NCI-H446 treated with DMSO at 0.1 percent for 48 hours (cell line): Measurements from ENCODE around the gene CALML3.
"Not testable (repeated sequence)": the region's sequence is repeated elsewhere in the genome, so short reads cannot be mapped to it uniquely, and the experiment has no call there.

Source experiments
- DNase-seq: peaks from one replicate; lab custom pipeline; 2025; lab: John Stamatoyannopoulos, UW

CALML3 gene

DNA sequence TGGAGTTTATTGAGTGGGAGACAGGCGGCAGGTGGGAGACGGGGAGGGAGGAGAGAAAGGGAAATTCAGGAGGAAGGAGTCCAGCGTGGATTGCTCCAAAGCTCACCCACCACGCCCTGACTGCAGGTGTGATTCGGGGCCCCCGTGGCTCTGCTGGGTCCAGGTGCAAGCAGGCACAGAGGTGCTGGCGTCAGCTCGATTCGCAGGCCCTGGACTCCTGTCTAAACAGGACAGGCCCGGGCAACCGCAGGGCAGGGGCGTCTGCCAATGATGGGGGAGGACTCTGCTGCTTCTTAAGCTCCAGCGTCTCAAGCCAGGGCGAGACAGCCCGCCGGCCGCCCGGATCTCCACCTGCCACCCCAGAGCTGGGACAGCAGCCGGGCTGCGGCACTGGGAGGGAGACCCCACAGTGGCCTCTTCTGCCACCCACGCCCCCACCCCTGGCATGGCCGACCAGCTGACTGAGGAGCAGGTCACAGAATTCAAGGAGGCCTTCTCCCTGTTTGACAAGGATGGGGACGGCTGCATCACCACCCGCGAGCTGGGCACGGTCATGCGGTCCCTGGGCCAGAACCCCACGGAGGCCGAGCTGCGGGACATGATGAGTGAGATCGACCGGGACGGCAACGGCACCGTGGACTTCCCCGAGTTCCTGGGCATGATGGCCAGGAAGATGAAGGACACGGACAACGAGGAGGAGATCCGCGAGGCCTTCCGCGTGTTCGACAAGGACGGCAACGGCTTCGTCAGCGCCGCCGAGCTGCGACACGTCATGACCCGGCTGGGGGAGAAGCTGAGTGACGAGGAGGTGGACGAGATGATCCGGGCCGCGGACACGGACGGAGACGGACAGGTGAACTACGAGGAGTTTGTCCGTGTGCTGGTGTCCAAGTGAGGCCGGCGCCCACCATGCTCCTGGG lies at the start of gene CALML3:
Gene CALML3 (plus strand): TSS at position 321 of the 920 bp plus-strand sequence. CDS start 125 bp downstream, at position 446.
- DNase-seq = no peak

DNA sequence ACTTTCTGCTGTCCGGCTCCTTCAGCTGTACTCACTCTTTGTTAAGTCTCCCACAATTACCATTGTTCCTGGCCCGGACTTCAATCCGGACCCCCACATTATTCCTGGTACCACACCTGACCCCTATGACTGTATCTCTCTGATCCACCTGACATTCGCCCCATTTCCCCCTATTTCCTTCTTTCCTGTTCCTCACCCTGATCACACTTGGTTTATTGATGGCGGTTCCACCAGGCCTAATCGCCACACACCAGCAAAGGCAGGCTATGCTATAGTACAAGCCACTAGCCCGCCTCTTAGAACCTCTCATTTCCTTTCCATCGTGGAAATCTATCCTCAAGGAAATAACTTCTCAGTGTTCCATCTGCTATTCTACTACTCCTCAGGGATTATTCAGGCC lies 49.7 kb upstream of the CALML3 start:
- not testable (repeated sequence) for DNase-seq

DNA sequence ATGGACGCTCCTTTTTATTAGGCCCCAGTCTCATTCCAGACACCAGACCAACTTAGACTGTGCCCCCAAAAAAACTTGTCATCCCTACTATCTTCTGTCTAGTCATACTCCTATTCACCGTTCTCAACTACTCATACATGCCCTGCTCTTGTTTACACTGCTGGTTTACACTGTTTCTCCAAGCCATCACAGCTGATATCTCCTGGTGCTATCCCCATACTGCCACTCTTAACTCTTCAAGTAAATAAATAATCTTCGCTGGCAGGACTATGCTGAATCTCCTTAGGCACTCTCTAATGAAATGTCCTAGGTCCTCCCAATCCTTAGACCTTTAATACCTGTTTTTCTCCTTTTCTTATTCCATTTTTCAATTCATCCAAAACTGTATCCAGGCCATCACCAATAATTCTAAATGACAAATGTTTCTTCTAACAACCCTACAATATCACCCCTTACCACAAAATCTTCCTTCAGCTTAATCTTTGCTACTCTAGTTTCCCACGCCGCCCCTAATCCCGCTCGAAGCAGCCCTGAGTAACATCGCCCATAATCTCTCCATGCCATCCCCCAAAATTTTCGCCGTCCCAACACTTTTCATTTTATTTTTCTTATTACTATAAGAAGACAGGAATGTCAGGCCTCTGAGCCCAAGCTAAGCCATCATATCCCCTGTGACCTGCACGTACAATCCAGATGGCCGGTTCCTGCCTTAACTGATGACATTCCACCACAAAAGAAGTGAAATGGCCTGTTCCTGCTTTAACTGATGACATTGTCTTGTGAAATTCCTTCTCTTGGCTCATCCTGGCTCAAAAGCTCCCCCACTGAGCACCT lies 48.6 kb upstream of the CALML3 start:
- not testable (repeated sequence) for DNase-seq

DNA sequence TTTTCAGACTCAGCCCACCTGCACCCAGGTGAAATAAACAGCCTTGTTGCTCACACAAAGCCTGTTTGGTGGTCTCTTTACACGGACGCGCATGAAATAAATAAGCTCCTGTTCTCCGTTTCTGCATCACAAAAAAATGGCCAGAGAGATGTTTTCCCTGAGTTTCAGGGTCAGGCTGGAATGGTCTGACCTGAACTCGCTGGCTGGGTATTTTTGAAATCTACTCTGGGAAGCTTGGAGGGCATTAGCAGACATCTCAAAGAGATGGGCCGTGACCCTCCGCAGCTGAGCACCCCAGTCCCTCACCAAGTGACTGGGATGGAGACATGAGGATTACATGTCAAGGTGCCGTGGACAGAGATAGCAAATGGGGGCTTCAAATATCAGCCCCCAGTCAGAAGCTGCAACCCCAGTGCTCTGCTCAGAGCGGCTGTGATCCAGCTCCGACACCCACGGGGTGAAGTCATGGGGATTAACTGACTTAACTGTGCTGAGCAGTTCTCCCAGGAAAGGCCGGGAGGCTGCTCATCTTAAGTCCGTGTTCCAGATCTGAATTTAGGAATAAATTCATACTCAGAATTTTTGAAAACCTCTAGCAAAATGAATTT lies 47.7 kb upstream of the CALML3 start:
- no peak for DNase-seq

DNA sequence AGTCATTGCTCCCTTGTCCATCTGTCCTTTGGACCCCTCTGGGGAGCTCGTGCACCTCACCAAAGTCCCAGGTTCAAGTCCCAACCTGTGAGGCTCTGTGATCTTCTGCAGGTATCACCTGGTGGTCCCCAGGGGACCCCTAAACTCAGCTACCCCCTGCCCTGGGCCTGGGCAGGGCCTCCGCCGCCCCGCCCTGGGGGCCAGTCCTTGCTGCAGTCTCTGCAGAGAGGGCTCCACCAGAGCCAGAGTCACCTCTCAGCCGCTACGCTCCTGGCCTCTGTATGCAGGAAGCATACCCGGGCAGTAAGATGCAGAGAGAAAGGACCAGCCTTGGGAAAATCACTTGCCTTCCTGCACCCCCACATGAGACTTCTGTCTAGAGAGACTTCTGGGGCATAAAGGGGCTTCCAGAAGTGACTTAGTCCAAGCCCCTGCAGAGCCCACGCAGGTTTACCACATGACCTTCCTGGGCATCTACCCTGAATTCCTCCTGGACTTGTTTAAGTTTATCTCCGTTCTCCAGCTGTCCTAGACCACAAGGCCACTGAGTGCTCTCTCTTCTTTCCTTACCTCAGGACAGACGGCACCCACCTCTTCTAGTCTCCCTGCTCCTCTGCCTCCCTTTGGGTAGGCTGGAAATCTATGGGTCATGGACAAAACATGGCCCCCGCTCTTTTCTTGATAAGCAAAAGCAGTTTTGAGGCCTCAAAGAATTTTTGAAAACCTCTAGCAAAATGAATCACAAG lies 46.6 kb upstream of the CALML3 start:
- DNase-seq = no peak

DNA sequence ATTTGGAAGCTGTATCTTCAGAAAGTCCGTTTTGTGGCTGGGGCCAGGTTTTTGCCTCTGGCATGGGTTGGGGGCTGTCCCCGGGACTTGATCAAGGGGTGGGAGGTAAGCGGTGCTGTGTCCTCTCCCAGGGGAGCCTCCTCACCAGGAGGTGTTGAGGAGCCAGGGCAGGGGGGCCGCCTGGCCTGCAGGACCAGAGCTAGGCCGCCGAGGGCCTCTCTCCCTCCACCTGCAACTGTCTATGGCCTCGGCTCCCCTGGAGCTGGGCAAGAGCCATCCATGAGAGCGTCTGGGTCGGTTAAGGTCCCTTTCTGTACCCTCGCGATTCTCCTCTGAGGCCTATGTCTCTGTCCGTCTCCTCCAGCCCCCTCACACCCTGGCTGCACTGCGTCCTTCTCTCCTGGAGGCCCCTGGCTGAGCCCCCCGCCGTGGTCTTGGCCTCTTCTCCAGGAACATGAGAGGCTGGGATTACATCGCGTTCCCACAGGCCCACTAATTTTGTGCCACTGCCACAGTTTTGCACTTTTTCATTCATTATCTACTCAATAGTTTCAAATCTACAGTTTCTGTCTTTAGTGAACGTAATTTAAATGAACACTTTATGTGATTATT lies 46.0 kb upstream of the CALML3 start:
- DNase-seq = no peak

DNA sequence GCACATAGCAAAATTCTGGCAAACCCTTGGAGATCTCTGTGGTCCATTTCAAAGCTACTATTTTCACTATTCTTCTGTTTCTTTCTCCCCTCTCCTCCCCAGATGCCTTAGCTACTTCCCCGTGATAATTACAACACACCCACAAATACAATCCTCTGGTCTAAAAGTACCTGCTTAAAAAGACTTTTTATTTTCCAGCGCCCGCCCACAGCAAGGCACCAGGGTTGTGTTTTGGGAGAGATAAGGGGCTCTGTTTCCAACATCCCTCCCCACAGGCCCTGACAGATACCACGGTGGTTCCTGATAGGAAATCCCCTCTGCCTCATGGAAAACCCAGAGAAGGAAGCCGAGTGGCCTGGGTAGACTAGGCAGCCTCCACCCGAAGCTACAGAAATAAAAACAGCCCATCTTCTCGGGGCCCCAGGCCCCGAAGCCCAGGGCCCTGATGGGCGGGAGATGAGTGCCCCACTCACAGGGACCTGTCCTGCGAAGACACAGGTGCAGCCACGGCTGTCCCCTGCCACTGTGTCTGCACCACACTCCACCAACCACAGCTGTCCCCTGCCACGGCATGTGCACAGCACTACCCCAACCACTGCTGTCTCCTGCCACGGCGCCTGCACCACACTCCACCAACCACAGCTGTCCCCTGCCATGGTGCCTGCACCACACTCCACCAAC lies 45.1 kb upstream of the CALML3 start:
- no peak for DNase-seq

DNA sequence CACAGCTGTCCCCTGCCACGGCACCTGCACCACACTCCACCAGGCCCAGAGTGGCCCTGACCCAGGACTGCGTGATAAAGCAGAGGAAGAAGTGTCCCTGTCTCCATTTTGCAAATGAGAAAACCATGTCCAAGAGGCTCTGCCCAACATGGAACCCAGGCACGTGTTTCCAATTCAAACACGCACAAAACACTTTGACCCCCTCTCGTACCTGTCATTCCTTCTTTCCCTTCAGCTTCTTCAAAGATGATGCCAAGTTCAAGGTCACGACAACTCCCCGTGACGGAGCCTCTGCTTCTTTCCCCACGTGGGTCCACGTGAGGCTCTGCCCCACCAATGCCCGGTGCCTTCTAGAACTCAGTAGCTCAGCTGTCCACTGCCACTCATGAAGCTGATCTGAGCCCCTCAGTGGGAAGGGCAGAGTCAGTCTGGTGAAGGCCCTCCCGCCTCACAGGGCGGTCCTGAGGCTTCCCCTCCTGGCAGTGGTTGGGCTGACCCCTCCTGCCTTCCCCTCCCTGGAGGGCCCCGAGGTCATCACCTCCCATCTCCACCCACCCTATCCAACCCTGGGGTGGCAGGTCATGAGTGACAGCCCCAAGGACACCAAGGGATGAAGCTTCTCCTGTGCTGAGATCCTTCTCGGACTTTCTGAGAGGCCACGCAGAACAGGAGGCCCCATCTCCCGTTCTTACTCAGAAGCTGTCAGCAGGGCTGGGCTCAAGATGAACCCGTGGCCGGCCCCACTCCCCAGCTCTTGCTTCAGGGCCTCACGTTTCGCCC lies 44.4 kb upstream of the CALML3 start:
- DNase-seq = no peak

DNA sequence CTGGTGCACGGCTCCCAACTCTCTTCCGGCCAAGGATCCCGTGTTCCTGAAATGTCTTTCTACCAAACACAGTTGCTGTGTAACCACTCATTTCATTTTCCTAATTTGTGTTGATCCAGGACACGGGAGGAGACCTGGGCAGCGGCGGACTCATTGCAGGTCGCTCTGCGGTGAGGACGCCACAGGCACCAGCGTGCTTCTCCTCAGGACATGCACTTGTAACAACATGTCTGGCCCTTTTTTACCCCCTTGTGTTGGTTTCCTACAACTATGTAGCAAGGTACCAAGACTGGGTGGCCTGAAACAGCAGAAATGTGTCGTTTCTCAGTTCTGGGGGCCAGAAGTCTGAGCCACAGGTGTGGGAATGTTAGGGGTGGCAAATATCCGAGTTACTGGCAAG lies 43.6 kb upstream of the CALML3 start:
- no peak for DNase-seq

DNA sequence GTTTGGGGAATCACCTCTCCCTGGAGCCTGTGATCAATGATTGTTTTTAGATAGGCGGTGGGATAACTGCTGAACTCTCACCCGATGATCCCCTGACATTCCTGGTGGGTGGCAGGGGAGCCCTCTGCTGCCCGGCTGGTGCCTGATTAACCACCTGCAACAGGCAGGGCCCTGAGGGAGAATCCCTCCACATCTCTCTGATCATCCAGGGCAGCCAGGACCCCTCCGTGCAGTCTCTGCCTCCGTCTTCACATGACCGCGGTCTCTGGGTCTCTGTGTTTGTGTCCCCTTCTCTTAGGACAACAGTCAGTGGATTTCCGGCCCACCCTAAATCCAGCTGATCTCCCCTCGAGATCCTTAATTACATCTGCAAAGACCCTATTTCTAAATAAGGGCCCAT lies 42.7 kb upstream of the CALML3 start:
- no peak for DNase-seq

DNA sequence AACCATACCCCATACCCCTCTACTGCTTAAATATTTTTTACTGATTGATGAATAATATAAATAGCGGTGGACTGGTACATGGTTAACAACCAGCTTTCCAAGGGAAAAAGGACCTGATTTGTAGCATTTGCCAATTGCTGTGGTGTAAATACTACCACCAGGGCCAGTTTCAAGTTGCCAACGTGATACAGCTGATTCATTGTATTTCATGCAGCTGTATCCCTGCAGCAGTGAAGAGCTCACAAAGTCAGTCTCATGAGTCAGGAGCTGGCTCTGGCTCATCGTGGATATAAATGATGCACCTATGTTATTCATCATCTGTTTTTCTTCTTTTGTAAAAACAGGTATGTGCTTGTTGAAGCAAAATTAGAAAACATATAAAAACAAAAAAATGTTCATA lies 40.6 kb upstream of the CALML3 start:
- DNase-seq = no peak

DNA sequence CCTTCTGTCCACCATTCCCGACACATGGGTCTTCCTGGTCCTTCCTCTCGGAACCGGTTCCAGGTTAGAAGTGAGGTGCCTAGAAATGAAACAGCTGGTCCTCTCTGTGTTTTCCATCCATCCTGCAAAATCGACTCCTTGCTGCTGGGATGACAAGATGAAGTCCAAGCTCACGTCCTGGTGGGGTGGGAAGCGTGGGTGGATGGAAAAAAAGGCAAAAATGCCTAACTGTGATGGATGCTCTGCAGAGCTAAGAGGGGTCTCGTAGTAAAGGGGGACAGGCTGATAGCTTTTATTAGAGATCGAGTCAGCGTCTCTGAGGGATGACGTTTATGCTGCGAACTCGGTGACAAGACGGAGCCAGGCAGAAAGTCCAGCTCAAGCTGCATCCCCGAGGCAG lies 39.5 kb upstream of the CALML3 start:
- DNase-seq = no peak

DNA sequence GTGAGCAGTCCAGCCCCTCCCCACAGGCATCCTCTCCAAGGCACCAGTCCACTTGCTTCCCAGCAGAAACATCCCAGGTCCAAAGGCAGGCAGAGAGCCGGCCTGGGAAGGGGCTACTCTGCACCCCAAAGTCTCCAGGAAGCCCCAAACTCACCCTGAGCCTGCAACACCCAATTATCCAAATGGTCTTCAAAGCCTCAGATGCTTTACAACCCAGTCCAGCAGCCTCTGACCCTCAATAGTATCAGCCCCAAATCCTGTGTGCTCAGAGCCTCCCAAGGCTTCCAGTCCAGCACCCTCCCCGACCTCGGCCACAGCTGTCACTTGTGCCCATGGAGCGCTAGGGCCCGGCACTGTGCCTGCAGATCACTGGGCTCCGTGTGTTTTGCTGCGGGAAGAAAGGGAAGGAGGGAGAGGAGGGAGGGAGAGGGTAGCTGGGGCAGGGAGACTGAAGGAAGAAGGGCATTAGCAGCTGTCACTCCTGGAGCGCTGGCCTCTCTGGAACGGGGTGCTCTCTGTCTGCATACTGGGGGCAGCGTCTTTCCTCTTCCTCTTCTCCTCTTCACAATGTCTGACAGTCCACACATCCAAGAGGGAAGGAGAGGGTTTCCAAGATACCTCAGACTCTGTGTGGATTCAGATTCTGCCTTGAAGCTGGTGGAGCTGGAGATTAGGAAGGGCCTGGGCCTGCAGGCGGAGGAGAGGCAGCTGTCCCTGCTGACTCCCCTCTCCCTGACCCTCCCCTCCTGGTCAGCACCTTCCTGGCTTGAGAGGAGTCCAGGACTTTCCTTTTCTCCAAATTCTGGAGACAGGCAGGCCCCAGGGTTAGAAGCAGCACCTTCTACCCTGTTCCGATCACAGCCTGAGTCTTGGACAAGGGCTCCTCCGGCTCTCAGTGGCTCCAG lies 38.6 kb upstream of the CALML3 start:
- DNase-seq = no peak

DNA sequence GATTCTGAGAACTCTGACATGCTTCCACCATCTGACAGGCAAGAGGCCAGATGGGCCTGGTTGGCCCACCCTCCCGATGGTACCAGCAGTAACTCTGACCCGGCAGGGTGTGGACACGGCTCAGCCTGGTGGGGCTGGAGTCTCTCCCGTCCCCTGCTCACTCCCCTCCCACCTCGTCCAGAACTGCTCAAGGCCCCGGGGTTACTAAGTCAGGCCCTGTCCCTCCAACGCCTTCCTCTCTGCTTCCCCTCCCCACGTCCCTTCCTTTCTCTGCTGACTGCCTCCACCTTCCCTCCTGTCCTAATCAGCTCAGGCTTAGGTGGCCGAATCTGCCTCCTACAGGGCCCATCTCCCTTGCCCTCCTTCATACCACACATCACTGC lies 37.9 kb upstream of the CALML3 start:
- no peak for DNase-seq

DNA sequence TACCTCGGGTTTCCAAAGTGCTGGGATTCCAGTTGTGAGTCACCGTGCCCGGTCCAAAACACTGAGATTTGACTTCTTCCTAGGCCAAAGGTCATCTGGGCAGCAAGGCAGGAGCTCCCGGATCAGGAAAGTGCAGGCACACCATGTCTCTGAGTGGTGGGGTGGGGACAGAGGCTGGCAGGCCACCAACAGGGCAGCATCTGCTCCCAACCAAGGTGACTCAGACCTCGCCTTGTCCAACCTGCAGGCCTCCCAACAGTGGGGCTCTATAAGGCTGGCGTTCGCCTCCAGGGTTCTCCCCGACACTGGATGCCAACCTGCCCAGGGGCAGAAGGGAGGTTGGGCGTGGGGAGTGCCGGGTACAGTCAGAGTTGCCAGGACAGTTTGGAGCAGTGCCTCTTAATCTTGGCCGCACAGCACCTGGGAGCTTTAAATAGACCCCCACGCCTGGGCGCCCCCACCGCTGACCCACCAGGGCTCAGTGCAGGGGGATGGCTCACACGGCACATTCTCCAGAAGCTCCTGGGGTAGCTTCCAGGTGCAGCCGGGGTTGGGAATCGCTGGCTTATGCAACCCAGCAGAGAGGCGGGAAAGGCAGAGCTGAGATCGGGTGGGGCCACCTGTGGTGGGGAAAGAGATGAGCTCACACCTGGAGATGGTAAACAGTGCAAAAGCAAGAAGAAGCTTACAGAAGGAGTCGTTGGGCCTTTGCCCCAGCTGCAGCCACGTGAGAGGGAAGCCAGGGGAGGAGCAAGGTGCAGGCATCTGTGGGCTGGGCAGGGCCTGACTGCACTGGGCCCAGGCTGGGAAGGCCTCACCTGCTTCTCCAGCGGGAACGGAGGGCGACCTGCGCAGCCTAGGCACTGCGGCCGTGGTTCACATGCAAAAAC lies 36.2 kb upstream of the CALML3 start:
- DNase-seq = no peak

DNA sequence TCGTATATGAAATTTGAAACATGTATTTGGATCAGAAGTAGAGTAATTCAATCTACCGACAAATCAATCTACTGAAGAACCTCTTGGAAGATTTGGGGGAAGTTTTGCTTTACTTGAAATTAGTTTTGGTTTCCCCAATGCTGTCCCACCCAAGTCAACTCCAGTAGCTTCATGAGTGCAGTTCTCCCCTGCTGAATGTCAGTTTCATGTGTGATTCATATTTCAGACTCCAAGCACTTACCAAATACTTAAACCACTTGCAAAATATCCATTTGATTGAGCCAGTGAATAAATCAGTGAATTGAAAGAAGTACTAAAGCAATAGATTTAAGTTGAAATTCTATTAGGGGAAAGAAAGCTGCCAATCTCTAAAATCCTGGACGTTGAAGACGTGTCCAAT lies 34.7 kb upstream of the CALML3 start:
- no peak for DNase-seq

DNA sequence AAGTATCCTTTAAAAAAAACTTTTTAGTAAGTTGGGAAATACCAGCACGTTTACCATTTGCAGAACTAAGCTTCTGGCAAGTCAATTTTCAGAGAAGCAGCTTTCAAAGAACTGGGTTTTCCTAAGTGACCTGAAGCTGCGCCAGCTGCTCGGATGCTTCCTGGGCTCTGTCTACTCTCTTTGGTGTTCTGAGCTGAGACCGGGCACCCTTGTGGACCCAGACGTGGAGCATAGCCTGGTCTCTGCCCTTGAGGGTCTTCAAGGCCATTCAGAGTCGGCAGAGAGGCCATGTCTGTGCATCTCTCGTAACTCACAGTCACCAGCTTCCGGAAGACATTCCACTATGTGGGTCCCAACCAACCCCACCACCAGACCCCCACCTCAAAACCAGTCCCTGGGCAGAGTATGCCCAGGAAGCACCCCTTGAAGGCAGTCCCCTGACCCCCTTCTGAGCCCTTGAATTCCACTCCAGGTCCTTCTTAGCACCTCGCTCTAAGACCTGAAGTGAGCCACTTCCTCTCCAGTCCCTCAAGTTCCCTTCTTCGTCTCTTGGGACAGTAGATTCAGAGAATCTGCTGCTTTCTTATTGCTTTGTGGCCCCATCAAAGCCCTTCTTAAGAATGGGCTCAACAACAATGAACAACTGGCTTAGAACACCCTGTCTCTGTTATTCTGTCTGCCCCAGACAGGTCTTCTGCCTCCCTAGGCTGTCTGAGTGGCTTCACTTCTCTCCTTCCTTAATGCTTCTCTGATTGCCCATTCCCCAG lies 33.9 kb upstream of the CALML3 start:
- no peak for DNase-seq
